Stimulated activated naive CD8-positive, alpha-beta T cell treated with anti-CD3 and anti-CD28 coated beads, Interleukin-15, amount 100 ng/mL, for 72 hours (primary cell): Measurements from ENCODE around the gene SLC16A5.
A peak's percentile ranks its signal among the peaks of the same experiment; 100 is the strongest.

Experiments
- ATAC-seq: fragments of 150-1000 bp; cut with Tn5 transposase; 2 replicates; pipeline ENCODE4 v1.10.0; 2021; ENCODE audit warnings: mild to moderate bottlenecking, moderate library complexity
- DNase-seq, 2 donors: peaks; one replicate each; pipeline ENCODE4 v3.0.0; 2021 to 2022
- H3K27ac Mint-ChIP-seq, 2 donors: one replicate each; pipeline ENCODE4 v1.8.0; 2022; ENCODE audit warnings: mild to moderate bottlenecking in 2 of 2, mixed read lengths in 2 of 2, moderate library complexity in 2 of 2
- H3K27me3 Mint-ChIP-seq: one replicate; pipeline ENCODE4 v1.8.0; 2022; ENCODE audit warnings: mixed read lengths
- H3K4me1 Mint-ChIP-seq: one replicate; pipeline ENCODE4 v1.8.0; 2022; ENCODE audit warnings: mild to moderate bottlenecking, mixed read lengths
- H3K4me3 Mint-ChIP-seq, 2 donors: one replicate each; pipeline ENCODE4 v1.8.0; 2022; ENCODE audit warnings: mild to moderate bottlenecking in 2 of 2, mixed read lengths in 2 of 2, moderate library complexity in 1 of 2
- H3K9me3 Mint-ChIP-seq, 2 donors: one replicate each; pipeline ENCODE4 v1.8.0; 2022; ENCODE audit warnings: mixed read lengths in 2 of 2

SLC16A5 gene

DNA sequence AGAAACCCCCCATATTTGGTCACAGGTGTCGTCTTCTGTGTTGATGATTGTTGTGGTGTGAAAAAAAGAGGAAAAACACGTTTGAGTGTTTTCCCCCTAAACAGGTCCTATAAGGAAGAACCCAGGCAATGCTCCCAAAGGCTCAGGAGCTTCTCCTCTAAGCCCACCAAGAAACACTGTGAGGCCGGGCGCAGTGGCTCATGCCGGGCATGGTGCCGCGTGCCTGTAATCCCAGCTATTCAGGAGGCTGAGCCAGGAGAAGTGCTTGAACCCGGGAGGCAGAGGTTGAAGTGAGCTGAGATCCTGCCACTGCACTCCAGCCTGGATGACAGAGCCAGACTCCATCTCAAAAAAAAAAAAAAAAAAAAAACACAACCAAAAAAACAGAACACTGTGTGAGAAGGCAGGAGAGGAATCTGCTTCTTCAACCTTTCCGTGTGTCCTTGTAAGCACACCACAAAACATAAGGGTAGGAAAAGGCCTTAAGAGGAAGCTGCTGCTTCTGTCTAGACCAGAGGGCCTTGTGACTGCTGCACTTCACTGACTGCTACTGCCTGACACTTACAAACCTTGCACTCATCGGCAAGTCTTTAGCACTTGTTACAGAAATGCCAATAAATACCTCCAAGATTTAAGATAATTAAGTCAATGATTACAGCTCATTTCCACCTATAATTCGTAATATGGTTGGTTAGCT is 57.2 kb downstream of the SLC16A5 start:
- DNase-seq, result no peak
- H3K4me1 Mint-ChIP-seq, result peaks cover 10% of the 10 kb centered on the region
- H3K9me3 Mint-ChIP-seq, result no peaks in the 10 kb centered on the region
- no peak for ATAC-seq
- no peak overlapping the region for H3K4me3 Mint-ChIP-seq
- no peak overlapping the region for H3K27ac Mint-ChIP-seq
- no peaks in the 10 kb centered on the region for H3K27me3 Mint-ChIP-seq

DNA sequence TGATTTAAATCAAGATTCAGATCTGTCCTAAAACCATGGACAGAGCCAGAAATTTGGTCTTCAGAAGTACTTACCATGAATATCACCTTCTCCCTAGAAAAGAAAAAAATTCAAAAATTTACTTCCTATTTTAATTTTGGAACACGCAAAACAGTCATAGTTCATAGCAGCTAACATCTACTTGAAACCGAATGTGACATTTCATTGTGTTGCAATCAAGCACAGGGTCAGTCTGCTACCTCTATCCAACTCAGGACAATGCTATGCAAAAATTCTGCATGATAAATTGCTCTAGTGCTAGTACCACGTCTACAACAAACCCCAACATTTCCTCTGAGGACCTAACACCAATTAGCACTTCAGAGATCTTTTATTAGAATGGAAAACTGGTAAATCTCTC is 58.8 kb downstream of the SLC16A5 start:
- H3K4me1 Mint-ChIP-seq, result peaks cover 3% of the 10 kb centered on the region
- no peak overlapping the region for H3K4me3 Mint-ChIP-seq
- no peak for ATAC-seq
- DNase-seq, result no peak
- H3K9me3 Mint-ChIP-seq, result no peaks in the 10 kb centered on the region
- peak overlapping the region in 1 of 2 donors; percentile 63 for H3K27ac Mint-ChIP-seq
- no peaks in the 10 kb centered on the region for H3K27me3 Mint-ChIP-seq

- Mint-ChIP-seq H3K4me1 (peaks cover 11% of the 10 kb centered on the region), H3K27me3 (no peaks in the 10 kb centered on the region), H3K9me3 (no peaks in the 10 kb centered on the region), H3K27ac (no peak overlapping the region), H3K4me3 (no peak overlapping the region)
- DNase-seq (no peak), ATAC-seq (no peak)
Observed at GRCh38 chr17:75147878-75148546, 60.3 kb downstream of the SLC16A5 start.

DNA sequence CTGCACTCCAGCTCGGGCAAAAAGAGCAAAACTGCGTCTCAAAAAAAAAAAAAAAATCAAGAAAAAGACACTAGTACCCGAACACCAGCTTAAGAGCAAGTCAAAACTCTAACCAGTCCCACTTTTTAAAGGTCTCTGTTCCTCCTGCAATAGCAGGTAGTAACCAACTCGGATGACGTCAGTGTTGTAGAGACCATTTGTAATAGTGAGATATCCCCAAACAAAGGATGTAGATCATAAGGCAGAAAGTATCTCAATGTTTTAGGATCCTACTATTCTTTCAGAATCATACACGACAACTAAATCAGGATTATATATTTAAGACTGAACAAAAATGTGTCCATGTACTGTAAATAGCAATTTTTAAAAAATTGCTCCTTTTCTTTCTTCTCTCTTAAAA is 64.2 kb downstream of the SLC16A5 start:
- Mint-ChIP-seq H3K27me3 (no peaks in the 10 kb centered on the region), H3K27ac (no peak overlapping the region), H3K4me3 (peak overlapping the region in 1 of 2 donors; percentile 93), H3K9me3 (no peaks in the 10 kb centered on the region), H3K4me1 (peaks cover 28% of the 10 kb centered on the region)
- ATAC-seq, result no peak
- DNase-seq, result no peak

DNA sequence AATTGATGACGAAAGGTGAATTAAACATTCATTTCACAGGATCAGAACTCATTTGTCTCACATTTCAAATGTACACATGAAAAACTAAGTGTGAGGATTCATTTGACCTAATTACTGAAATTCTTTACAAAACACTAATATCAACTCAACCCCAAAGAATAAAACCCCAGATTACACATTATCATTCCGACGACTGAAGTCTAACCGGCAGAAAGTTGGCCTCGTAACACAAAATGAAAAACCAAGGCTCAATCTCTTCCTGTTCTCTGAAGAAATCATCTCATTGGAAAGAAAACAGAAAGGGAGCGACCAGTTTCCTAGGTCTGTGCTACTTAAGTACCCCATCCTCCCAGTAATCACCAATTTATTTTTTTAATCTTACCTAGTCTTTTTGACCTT is 64.8 kb downstream of the SLC16A5 start:
- H3K27me3 Mint-ChIP-seq, result no peaks in the 10 kb centered on the region
- peaks cover 33% of the 10 kb centered on the region for H3K4me1 Mint-ChIP-seq
- H3K4me3 Mint-ChIP-seq, result peak overlapping the region; percentile 93 to 96
- DNase-seq, result no peak
- peak overlapping the region; percentile 2 to 77 for H3K27ac Mint-ChIP-seq
- H3K9me3 Mint-ChIP-seq, result no peaks in the 10 kb centered on the region
- no peak for ATAC-seq

DNA sequence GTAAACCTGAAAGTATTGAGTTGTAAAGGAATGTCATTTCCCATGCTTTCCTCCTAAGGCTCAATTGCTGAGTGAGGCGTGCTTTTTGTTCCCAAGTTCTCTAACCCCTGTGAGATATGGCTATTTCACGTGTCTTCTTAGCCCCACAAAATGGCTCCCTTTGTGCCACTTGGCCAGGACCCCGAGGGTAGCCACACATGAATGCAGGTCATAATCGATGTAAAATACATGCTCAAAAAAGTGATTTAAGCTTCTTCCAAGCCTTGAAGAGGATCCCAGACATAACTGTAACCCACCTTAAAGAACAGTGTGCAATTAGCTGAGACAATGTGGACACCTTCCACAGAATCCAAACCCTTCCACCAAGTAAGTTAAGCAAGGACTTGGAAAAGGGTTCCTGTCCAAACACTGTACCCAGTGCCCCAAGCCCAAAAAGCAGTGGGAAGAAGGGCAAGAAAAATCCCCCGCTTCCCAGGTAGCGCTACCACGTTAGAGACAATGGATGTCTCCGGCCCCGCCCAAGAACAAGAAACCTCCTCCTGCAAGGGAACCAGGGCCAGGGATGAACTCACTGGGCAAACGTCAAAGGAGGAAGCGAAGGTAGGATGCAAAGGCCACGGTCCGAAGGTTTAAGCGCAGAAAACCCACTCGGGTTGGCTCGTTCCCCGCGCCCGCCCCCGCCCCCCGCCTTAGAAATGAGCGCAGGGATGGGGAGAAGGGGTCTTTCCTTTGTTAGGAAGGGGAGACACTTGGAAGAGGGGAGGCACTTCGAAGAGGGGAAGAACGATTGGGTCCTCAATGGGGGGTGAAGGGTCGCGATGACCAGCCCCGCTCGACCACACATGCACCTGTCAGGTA is 65.4 kb downstream of the SLC16A5 start:
- no peak for ATAC-seq
- Mint-ChIP-seq H3K27ac (peak overlapping the region; percentile 90 to 96), H3K4me1 (peaks cover 36% of the 10 kb centered on the region), H3K27me3 (no peaks in the 10 kb centered on the region), H3K9me3 (no peaks in the 10 kb centered on the region), H3K4me3 (peak overlapping the region; percentile 93 to 96)
- DNase-seq, result no peak

DNA sequence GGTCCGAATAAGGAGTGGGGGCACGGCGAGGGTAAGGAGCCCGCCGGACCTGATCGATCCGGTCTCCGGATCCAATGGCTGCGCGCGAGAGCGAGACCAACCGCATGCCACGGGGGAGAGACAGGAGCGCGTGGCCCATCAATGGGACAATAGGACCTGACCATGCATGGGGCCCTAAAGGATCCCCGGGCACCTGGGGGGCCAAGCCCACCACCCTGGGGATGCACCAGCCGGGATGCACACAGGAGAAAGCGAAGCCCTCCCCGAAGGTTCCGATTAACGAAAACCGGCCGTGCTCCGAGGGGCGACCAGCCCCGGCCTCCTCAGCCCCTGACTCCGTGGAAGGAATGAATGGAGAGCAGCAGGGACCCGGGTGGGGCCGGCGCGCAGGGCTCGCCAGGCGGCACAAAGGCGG is 66.0 kb downstream of the SLC16A5 start:
- H3K4me1 Mint-ChIP-seq, result peaks cover 36% of the 10 kb centered on the region
- peak overlapping the region; percentile 93 to 96 for H3K4me3 Mint-ChIP-seq
- peak in 1 of 2 donors; percentile 36 for DNase-seq
- H3K27ac Mint-ChIP-seq, result peak overlapping the region; percentile 90 to 96
- no peaks in the 10 kb centered on the region for H3K27me3 Mint-ChIP-seq
- peak; percentile 4 for ATAC-seq
- no peaks in the 10 kb centered on the region for H3K9me3 Mint-ChIP-seq

DNA sequence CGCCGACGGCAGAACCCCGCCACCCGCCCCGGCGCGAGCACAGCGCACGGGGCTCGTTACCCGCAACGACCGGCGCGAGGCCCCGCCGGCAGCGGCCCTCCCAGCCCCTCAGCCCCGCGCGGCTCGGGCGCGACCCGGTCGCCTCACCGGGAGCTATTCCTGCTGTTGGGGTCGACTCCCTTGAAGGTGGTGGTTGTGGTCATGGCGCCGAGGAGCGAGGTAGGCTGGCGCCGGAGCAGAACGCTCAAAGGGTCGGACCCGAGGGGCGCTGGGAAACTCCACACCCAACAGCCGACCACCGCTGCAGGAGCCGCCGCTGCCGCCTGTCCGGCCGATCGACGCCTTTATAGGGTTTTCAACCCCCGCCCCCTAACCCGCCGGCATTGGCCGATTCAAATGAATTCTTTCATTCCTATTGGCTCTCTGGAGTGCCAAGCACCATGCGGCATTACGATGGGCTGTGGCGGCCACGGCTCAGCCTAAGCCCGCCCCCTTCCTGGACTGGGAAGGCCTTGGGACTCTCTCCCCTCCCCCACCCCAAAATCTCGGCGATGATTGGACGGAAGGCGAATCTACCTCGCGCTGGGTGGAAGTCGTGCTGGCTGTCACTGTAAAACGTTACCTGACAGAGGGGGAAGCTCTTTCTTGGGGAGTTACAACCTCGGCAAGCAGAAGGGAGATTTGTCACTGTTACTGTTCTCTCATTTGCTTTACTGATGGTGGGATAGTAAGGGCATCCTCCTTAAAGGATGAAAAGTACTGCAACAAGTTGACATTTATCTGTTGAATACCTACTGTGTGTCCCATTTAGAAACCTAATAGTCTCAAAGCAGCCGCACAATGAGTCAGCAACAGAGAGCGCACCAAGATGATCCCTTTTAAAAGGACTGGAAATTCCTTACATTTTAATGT is 66.7 kb downstream of the SLC16A5 start, which contains the start of gene JPT1:
Gene JPT1, minus strand, starts transcription at position 318 of the 912 bp plus-strand sequence. Its CDS starts 115 bp downstream, at position 203.
- Mint-ChIP-seq H3K4me3 (peak within 1 kb of the TSS; percentile 93 to 96), H3K27me3 (no peaks in the 10 kb centered on the region)
- ATAC-seq, result peak; percentile 98

GRCh38 chr17:75155191-75155601 is 67.4 kb downstream of the SLC16A5 start:
- Mint-ChIP-seq H3K9me3 (no peaks in the 10 kb centered on the region), H3K27ac (no peak overlapping the region), H3K4me3 (no peak overlapping the region), H3K27me3 (no peaks in the 10 kb centered on the region), H3K4me1 (peaks cover 36% of the 10 kb centered on the region)
- DNase-seq (no peak), ATAC-seq (no peak)

More for the DNA sequence above, 66.7 kb downstream of the SLC16A5 start, which contains the start of gene JPT1:
- peak within 1 kb of the TSS; percentile 90 to 99 for H3K27ac Mint-ChIP-seq
- peaks cover 36% of the 10 kb centered on the region for H3K4me1 Mint-ChIP-seq
- no peaks in the 10 kb centered on the region for H3K9me3 Mint-ChIP-seq
- peak; percentile 96 to 98 for DNase-seq
